K562 (cell line): ENCODE measurements around the gene TRMT112. TPM values are rescaled to one million over a fixed set of nuclear protein-coding genes. Genes with fewer than 3 reads are reported as not detected.

Source experiments
- BCOR ChIP-seq: fragments of 450-650 bp; IDR thresholded peaks from 2 replicates; pipeline ENCODE4 v1.6.1; 2016
- JUND ChIP-seq, 2 experiments: IDR thresholded peaks; 2 replicates in 1 of 2; 3 replicates in 1 of 2; pipeline ENCODE4 v1.6.1; 2011; ENCODE audit warnings: borderline replicate concordance in 2 of 2, low read depth in 2 of 2, low read length in 2 of 2, improper control_type of control experiment in 1 of 2, missing biosample characterization in 1 of 2, missing genetic modification characterization in 1 of 2, missing genetic modification reagents in 1 of 2
- RAD21 ChIP-seq, 2 experiments: fragments of 250-450 bp in 1 of 2; fragments of 450-650 bp in 1 of 2; sonication (Bioruptor Pico) in 1 of 2; formaldehyde crosslinking in 1 of 2; IDR thresholded peaks in 1 of 2; conservative IDR thresholded peaks in 1 of 2; 2 replicates each; pipeline versions ENCODE4 v1.4.0 to v1.8.0; 2020 to 2022; ENCODE audit warnings: mild to moderate bottlenecking in 2 of 2, moderate library complexity in 1 of 2
- RBM22 ChIP-seq: fragments of 200-400 bp; formaldehyde crosslinking; IDR thresholded peaks from 2 replicates; pipeline ENCODE4 v1.6.1; 2018; ENCODE audit warnings: low read length, low read depth; ENCODE audit not compliant: poor library complexity, severe bottlenecking
- RCOR1 ChIP-seq, 2 experiments: IDR thresholded peaks; 2 replicates each; pipeline ENCODE4 v1.6.1; 2012; ENCODE audit warnings: low read depth in 2 of 2, low read length in 2 of 2, borderline replicate concordance in 1 of 2, improper control_type of control experiment in 1 of 2
- SMC3 ChIP-seq: conservative IDR thresholded peaks from 2 replicates; pipeline ENCODE4 v1.6.1; 2011; ENCODE audit warnings: low read depth, low read length, improper control_type of control experiment; ENCODE audit not compliant: insufficient read depth
- SP1 ChIP-seq: sonication (generic); formaldehyde crosslinking; IDR thresholded peaks from 2 replicates; pipeline ENCODE4 v1.8.1; 2022; ENCODE audit warnings: mild to moderate bottlenecking, missing genetic modification reagents
- TAF7 ChIP-seq: fragments of 450-650 bp; IDR thresholded peaks from 2 replicates; pipeline ENCODE4 v1.6.1; 2016; ENCODE audit warnings: missing genetic modification characterization, missing compliant biosample characterization
- TOE1 ChIP-seq, 2 experiments: fragments of 450-650 bp in 1 of 2; sonication (generic) in 1 of 2; formaldehyde crosslinking in 1 of 2; IDR thresholded peaks; 2 replicates each; pipeline versions ENCODE4 v1.7.1 to v1.8.0; 2016 to 2022; ENCODE audit warnings: borderline replicate concordance in 2 of 2, mild to moderate bottlenecking in 2 of 2, antibody characterized with exemption in 1 of 2, inconsistent platforms in 1 of 2, low read depth in 1 of 2, missing genetic modification reagents in 1 of 2, moderate library complexity in 1 of 2
- YY1 ChIP-seq, 3 experiments: IDR thresholded peaks; 2 replicates each; pipeline ENCODE4 v1.6.1; 2011; ENCODE audit warnings: low read length in 2 of 3, mild to moderate bottlenecking in 2 of 3, moderate library complexity in 2 of 3, borderline replicate concordance in 1 of 3, control low read depth in 1 of 3, low read depth in 1 of 3; ENCODE audit not compliant: insufficient read depth in 3 of 3, insufficient replicate concordance in 2 of 3, control insufficient read depth in 1 of 3, insufficient read length in 1 of 3; ENCODE audit errors: extremely low read depth in 1 of 3
- ZNF224 ChIP-seq: sonication (generic); formaldehyde crosslinking; IDR thresholded peaks from 2 replicates; pipeline ENCODE4 v1.8.0; 2022; ENCODE audit warnings: mild to moderate bottlenecking, missing genetic modification reagents
- ZNF592 ChIP-seq: fragments of 450-650 bp; IDR thresholded peaks from 2 replicates; pipeline ENCODE4 v1.6.1; 2017; ENCODE audit warnings: antibody characterized with exemption, mild to moderate bottlenecking
- polyA plus RNA-seq, 8 experiments: library from polyadenylated mRNA; depleted of rRNA in 4 of 8; stranded (reverse) in 5 of 8; unstranded in 3 of 8; fragments of >200 nt; fragmentation: Nextera tagmentation in 2 of 8; fragmentation: Illumina TruSeq in 1 of 8; extraction: Ambion mirVana in 2 of 8; extraction: Trizol in 1 of 8; gene quantifications; 2 replicates each; pipeline versions ENCODE4 v1.2.1 to v1.2.3, GENCODE V29; 2011 to 2014; ENCODE audit warnings: inconsistent platforms in 1 of 8, missing spikeins in 1 of 8
- total RNA-seq, 7 experiments: library from RNA; depleted of rRNA in 6 of 7; stranded (reverse); fragments of >200 nt in 6 of 7; fragmentation: Illumina TruSeq in 2 of 7; extraction: Trizol in 2 of 7; gene quantifications; 2 replicates each; pipeline versions ENCODE4 v1.2.1 to v1.2.3, GENCODE V29; 2011 to 2021; ENCODE audit warnings: low replicate concordance in 1 of 7
- TF ChIP-seq, protein P1 (sequence below): sonication (generic); formaldehyde crosslinking; IDR thresholded peaks from 2 replicates; pipeline ENCODE4 v1.8.0; 2023; ENCODE audit warnings: missing genetic modification reagents, mild to moderate bottlenecking, borderline replicate concordance

TRMT112 gene
- total and polyA plus RNA-seq, 9 of the 15 experiments (the other 6 are each of a cell fraction or from before 2014, with no cell fraction given) = 162 to 444 (median 300) TPM

GRCh38 chr11:64268025-64268892, 49.1 kb downstream of the TRMT112 start (continued):
- TF ChIP-seq TOE1 (IDR thresholded peaks at IDR 0.05; ENCODE audit: borderline replicate concordance) (no peak), TOE1 (CRISPR knock-in tag; IDR thresholded peaks at IDR 0.05; ENCODE audit: borderline replicate concordance, low read depth) (0 out of 2 replicates have a peak, but pooled peaks have one; percentile 48), RAD21 (CRISPR knock-in tag; conservative IDR thresholded peaks at IDR 0.05 in 1 of 2, IDR thresholded peaks at IDR 0.05 in 1 of 2) (0 out of 4 replicates have a peak, but pooled peaks of 1 of the 2 experiments have one; percentile 2), SMC3 (no peak), RBM22 (peak; percentile 58), ZNF224 (CRISPR knock-in tag) (no peak), TAF7 (tag) (no peak), SP1 (CRISPR knock-in tag) (peak; percentile 59), YY1 (IDR thresholded peaks at IDR 0.05; ENCODE audit: borderline replicate concordance in 1 of 3, control insufficient read depth in 1 of 3, extremely low read depth in 1 of 3, insufficient read depth in 3 of 3, insufficient read length in 1 of 3, insufficient replicate concordance in 2 of 3, low read depth in 1 of 3, low read length in 2 of 3) (peak in 1 of 3 experiments; percentile 6), ZNF592 (peak; percentile 2; the same call in 1 of the 2 replicates), RCOR1 (IDR thresholded peaks at IDR 0.05; ENCODE audit: borderline replicate concordance in 1 of 2, low read depth in 2 of 2, low read length in 2 of 2) (peak; percentile 21 to 43; a peak in 1 of 4 replicates), BCOR (peak; percentile 72), JUND (IDR thresholded peaks at IDR 0.05; ENCODE audit: borderline replicate concordance, low read depth, low read length) (0 out of 2 replicates have a peak, but pooled peaks have one; percentile 2), JUND (tag; IDR thresholded peaks at IDR 0.05; ENCODE audit: borderline replicate concordance, low read depth, low read length) (no peak; the same call in 2 of the 3 replicates)
- TF ChIP-seq, protein P1, sequence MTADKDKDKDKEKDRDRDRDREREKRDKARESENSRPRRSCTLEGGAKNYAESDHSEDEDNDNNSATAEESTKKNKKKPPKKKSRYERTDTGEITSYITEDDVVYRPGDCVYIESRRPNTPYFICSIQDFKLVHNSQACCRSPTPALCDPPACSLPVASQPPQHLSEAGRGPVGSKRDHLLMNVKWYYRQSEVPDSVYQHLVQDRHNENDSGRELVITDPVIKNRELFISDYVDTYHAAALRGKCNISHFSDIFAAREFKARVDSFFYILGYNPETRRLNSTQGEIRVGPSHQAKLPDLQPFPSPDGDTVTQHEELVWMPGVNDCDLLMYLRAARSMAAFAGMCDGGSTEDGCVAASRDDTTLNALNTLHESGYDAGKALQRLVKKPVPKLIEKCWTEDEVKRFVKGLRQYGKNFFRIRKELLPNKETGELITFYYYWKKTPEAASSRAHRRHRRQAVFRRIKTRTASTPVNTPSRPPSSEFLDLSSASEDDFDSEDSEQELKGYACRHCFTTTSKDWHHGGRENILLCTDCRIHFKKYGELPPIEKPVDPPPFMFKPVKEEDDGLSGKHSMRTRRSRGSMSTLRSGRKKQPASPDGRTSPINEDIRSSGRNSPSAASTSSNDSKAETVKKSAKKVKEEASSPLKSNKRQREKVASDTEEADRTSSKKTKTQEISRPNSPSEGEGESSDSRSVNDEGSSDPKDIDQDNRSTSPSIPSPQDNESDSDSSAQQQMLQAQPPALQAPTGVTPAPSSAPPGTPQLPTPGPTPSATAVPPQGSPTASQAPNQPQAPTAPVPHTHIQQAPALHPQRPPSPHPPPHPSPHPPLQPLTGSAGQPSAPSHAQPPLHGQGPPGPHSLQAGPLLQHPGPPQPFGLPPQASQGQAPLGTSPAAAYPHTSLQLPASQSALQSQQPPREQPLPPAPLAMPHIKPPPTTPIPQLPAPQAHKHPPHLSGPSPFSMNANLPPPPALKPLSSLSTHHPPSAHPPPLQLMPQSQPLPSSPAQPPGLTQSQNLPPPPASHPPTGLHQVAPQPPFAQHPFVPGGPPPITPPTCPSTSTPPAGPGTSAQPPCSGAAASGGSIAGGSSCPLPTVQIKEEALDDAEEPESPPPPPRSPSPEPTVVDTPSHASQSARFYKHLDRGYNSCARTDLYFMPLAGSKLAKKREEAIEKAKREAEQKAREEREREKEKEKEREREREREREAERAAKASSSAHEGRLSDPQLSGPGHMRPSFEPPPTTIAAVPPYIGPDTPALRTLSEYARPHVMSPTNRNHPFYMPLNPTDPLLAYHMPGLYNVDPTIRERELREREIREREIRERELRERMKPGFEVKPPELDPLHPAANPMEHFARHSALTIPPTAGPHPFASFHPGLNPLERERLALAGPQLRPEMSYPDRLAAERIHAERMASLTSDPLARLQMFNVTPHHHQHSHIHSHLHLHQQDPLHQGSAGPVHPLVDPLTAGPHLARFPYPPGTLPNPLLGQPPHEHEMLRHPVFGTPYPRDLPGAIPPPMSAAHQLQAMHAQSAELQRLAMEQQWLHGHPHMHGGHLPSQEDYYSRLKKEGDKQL (CRISPR knock-in tag) = no peak
